ENCODE measurements around the gene ACSS1.

DNA sequence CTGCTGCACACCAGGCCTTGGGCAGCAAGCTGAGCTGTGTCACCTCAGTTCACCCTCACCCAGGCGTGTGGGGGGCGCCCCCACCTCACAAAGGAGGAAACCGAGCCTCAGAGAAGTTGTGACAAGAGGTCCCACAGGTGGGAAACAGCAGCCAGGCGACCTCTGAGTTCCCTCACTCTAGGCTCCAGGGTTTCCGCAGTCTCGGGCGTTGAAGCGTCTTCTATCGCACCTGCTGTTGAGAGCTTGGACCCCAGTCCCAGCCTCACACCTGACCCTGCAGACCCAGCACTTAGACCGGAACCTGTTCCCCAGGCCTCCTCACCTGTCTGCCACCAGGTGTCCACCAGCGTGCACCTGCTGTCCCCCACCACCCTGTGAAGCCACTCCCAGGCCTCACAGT, 43.1 kb downstream of the ACSS1 start:
- TF ChIP-seq POLR2AphosphoS5 (IDR thresholded peaks at IDR 0.05; ENCODE audit: low read depth) (no peak), EZH2 (IDR thresholded peaks at IDR 0.05; ENCODE audit: low read depth, unreplicated experiment) (no peak), CREB1 (CRISPR knock-in tag; IDR thresholded peaks at IDR 0.05; ENCODE audit: low read depth) (no peak), ZNF462 (CRISPR knock-in tag; IDR thresholded peaks at IDR 0.05) (no peak), NANOG (IDR thresholded peaks at IDR 0.05; ENCODE audit: borderline replicate concordance) (no peak), ZNF114 (CRISPR knock-in tag; IDR thresholded peaks at IDR 0.05) (no peak), JUNB (IDR thresholded peaks at IDR 0.05; ENCODE audit: unreplicated experiment) (no peak), REST (IDR thresholded peaks at IDR 0.05; ENCODE audit: unreplicated experiment) (no peak)
- TF ChIP-seq, protein P1, sequence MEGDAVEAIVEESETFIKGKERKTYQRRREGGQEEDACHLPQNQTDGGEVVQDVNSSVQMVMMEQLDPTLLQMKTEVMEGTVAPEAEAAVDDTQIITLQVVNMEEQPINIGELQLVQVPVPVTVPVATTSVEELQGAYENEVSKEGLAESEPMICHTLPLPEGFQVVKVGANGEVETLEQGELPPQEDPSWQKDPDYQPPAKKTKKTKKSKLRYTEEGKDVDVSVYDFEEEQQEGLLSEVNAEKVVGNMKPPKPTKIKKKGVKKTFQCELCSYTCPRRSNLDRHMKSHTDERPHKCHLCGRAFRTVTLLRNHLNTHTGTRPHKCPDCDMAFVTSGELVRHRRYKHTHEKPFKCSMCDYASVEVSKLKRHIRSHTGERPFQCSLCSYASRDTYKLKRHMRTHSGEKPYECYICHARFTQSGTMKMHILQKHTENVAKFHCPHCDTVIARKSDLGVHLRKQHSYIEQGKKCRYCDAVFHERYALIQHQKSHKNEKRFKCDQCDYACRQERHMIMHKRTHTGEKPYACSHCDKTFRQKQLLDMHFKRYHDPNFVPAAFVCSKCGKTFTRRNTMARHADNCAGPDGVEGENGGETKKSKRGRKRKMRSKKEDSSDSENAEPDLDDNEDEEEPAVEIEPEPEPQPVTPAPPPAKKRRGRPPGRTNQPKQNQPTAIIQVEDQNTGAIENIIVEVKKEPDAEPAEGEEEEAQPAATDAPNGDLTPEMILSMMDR (conservative IDR thresholded peaks at IDR 0.05; ENCODE audit: low read depth in 2 of 2), result no peak
